SKM-1 treated with dmso at 0.1 percent for 144 hours (cell line): ENCODE measurements around the gene CC2D1A.

Experiments used
- DNase-seq: peaks from one replicate; lab custom pipeline; 2025; ENCODE audit not compliant: unreplicated experiment; lab: John Stamatoyannopoulos, UW

Gene CC2D1A

DNA sequence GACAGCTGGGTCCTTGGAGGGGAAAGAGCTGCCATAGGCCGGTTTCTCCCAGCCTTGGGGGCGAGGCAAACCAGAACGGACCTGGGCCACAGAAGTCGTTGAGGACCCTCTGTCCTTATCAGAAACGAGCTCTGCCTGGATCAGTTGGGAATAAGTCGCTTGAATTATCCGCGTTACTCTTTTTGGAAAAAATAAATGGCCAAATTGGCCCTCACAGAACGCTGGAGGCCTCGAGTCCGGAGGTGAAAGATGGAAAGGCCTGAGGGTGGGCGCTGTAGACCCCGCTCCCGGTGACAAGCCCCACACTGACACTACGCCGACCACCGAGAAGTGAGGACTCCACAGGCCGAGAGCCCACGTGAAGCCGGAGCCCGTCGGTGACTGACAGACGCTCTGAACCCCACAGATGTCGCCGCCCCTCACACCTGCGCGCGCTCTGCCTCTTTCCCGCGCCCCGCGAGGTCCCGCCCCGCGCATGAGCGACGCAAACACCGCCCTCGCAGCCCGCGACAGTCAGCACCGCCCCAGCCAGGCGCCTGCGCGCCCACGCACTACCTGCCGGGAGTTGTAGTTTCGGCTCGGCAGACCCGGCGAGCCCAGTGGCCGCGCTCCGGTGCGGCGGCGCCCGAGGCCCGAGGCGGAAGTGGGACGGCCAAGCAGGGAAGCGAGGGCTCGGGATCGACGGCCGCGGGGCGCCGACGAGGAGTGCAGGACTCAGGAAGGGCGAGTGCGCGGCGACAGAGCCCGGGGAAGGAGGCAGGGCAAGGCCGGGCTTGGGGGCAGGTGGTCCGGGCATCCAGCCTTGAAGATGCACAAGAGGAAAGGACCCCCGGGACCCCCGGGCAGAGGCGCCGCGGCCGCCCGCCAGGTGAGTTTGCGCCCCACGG lies at the start of gene CC2D1A, which contains the start of gene BRME1:
CC2D1A (plus strand) TSS at position 568 of the 887 bp plus-strand sequence; CDS start at position 809, 241 bp downstream.
BRME1 (minus strand) TSS at position 484 of the 887 bp plus-strand sequence. CDS start 1,225 bp downstream, outside the sequence.
- peak; percentile 89 for DNase-seq

DNA sequence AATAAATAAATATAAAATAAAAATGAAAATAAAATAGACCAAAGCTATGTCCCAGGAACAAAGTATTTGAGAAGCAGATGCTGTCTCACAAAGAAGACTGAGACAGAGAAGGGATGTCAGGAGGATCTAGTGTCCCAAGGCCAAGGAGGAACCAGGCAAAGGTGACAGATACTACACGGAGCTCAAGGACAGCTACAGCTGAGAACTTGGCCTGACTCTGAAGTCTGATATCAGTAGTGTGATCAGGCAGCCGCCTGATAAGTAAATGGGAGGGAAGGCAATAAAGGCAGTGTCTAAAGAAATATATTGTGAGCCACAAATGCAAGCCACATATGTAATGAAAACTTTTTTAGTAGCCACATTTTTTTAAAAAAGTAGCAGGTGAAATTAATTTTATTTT lies 49.5 kb upstream of the CC2D1A start:
- DNase-seq, result no peak

- no peak for DNase-seq
Observed at GRCh38 chr19:13859361-13859880, 46.6 kb upstream of the CC2D1A start.

DNA sequence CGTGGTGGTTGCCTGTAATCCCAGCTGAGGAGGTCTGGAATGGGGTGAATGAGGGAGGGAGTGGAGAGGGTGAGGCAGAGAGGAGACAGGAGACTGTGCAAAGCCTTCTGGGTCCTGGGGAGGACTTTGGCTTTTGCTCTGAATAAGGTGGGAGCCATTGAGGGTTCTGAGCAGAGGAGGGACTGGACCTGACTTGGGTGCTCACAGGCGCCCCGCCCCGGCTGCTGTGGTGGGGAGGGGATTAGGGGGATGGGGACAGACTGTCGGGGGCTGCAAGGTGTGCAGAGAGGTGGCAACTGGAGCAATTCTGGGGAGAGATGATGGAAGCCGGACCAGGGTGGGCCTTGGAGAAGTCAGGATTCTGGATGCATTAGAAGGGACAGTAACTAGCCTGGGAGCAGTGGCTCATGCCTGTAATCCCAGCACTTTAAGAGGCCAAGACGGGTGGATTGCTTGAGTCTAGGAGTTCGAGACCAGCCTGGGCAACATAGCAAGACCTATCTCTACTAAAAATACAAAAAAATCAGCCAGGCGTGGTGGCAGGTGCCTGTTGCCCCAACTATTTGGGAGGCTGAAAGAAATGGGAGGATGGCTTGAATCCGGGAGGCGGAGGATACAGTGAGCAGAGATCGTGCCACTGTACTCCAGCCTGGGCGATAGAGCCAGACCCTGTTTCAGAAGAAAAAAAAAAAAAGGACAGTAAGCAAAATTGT lies 45.2 kb upstream of the CC2D1A start:
- DNase-seq, result no peak

GRCh38 chr19:13861392-13861713 lies 44.6 kb upstream of the CC2D1A start:
- no peak for DNase-seq

DNA sequence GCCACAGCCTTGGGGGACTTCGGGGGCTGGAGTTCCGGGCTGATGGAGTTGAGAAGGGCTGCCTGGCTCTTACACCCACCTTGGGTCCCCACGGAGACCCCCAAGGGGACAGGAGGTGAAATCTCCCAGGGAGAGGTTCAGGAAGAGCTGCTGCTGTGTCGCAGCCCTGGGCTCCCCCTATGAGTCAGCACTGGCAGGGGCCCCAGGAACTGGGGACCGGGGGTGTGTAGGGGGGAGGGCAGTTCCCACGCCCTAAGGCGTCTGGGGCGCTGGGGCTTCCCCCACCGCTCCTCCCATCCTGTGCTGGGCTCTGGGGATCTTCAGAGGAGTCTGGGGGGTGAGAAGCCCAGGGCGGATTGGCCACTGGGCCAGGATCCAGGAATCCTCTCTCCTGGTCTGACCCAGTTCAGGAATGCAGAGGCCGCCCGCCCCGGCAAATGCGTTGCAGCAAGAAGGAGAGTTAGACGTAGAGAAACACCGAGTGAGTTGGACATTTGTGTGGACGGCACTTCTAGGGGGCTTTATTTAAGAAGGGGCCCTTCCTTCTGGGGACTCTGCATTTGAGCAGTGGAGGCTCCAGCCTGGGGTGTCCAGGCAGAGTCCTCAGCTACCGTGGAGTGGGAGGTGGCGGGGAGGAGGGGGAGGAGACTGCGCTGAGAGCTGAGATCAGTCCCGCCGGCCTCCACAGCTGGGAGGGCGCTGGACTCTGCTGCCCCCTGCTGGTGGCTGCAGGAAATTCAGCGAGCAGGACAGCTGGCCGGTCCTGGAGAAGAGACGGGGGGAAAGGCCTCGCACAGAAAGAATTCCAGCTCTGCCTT lies 44.1 kb upstream of the CC2D1A start:
- peak; percentile 77 for DNase-seq

DNA sequence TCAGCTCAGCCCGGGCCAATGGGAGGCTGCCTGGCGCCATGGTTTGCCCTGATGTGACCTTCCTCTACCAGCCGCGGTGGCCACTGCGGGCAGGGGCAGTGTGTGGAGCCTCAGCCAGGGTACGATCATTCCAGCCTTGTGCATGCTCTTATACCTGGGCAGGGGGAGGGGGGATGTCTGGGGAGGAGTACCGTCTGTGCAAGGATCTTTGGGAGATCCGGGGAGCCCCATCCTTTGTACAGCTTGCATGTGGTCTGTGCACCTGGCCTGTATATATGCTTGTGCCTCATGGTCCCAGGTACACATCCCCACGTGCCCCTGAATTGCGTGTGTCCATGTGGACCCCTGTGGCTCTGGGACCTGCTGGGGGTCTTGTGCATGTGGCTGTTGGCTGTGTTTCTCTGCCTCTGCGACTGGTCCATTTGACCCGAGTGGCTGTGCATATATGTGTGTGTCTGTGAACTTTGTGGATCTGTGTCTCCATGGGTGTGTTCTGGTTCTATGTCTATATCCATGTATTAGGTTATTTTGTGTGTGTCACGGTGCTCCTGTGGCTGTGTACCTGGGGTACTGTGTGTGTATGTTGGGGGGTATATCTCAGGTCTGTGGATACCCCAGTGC lies 41.8 kb upstream of the CC2D1A start:
- no peak for DNase-seq

DNA sequence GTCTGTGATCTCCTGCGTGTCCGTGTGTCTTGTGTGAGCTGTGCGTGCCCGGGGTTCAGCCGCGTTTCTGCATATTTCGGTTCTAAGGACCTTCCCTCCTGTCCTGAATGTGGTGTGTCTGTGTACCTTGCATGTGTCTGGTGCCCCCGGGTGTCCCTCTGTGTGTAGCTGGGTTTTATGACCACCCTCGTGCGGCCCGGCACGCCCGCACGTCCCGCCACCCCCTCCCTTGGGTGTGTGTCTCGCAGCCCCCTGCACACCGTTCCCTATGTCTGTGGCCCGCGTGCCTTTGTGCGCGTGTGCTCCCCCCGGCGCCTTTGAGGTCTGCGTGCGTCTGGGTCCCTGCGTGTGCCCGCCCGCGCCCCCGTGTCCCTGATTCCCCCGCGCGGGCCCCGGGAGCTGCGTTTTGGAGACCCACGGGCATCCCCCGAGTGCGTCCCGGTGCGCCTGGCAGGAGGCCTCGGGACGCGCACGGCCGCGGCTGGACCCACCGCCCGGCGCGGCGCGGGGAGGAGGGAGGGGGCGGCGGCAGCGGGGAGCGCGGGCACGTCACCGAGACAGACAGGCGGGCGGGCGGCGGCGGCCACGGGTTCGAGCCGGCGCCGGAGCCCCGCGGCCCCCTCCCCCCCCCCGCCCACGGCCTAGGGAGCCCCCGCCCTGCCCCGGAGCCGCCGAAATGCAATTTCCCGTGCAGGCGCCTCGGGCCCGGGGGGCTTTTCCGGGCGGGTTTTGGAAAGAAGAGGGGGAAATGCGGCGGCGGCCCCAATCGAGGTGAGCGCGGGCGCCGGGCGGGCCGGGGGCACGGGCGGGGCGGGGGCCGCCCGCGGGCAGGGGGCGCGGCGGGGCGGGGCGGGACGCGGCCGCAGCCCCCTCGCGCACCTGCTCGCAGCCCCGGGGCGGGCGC lies 41.1 kb upstream of the CC2D1A start:
- DNase-seq, result no peak

GRCh38 chr19:13865571-13866462 lies 40.2 kb upstream of the CC2D1A start:
- no peak for DNase-seq

DNA sequence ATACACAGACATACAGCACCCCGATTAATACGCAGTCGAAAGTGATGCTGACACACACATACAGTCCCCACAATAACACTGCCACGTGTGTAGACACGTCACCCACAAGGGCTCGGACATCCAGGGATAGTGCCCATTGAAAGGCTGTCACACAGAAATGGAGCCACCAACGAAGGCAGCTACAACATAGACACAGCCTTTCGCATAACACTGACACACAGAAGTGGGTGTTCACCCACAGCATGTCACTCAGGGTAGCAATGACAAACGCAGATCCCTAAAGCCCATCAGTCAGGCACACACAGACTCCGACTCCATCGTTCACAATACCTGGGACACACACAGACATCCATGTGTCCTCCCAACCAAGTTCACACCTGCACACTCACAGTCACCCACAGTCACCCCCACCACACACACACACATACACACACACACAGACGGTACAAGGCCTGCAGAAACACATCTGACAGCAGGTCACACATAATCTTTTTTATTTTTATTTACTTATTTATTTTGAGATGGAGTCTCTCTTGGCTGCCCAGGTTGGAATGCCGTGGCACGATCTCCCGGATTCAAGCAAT lies 39.4 kb upstream of the CC2D1A start:
- no peak for DNase-seq

DNA sequence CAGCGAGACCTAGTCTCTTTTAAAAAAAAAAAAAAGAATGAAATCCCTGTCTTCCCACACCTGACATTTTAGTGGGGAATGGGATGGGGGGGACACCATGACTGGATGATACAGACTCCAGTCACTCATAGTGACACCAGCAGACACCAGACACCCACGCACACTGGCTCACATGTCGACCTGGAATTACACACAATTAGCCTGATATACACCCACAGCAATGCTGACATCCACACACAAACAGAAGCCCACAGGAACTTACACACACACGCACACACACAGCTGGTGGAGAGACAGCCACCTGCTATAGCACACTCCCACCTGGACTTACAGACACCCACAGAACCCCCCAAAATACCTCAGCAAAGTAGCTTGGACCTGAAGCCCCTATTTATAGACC lies 37.3 kb upstream of the CC2D1A start:
- no peak for DNase-seq

GRCh38 chr19:13869281-13869680 lies 36.7 kb upstream of the CC2D1A start:
- DNase-seq, result no peak

DNA sequence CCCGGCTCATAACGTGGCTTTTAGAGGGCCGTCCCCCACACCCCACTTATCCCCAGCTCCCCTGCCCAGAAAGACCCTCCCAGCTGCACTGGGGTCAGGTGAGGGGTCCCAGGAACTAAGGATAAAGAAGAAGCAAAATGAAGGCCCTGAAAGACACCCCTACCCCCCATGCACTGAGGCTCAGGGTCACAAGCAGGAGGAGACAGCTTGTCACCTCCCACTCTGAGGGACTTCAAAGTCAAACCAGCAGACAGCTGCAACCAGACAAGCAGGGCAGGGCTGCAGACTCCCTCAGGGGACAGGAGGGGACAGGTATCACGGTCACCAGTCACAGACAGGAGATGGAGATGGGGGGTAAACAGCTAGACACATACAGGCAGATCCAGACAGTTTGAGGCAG lies 35.1 kb upstream of the CC2D1A start:
- DNase-seq, result no peak

DNA sequence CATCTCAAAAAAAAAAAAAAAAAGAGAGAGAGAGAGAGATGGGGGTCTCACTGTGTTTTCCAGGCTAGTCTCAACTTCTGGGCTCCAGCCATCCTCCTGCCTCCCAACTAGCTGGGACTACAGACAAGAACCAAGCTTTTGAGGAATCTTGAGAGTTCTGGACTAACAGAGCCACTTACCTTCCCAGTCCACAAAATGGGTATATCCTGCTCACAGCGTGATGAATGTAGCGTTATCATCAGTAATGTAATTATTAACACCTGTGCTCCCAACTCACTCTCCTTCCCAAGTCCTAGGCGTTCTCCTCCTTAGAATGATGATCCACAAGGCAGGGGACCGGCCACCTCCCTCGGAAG lies 33.7 kb upstream of the CC2D1A start:
- no peak for DNase-seq

GRCh38 chr19:13872695-13873389 lies 33.2 kb upstream of the CC2D1A start:
- no peak for DNase-seq

DNA sequence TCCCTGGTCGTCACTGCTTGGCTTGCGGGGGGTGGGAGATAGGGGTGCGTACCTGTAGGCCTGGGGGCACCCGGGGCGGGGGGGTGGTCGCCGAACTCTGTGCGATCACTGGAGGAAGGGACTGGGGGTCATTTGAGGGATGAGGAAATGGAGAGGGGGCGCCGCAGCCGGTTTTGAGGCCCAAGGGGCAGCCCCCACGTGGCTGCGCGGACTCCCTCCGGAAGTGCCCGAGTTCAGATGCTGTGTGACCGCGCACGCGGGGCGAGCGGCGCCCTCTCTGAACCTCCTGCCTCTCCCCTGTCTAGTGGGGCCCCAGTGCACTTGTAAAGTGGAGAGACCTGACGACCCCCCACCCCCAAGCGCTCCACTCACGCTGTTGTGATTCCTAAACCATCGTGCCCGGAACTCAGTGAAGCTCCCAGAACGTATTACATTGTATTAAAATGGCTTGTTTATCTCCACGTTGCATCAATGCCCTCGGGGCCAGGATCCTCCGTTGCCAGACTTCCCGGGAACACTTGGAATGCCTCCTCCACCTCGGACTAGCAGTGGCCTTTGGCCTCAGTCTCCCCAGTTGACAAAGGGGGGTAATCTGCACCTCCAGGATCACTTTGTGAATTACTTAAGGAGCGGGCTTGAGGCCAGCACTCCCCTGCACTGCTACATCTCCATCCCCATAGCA lies 32.0 kb upstream of the CC2D1A start:
- DNase-seq, result no peak

DNA sequence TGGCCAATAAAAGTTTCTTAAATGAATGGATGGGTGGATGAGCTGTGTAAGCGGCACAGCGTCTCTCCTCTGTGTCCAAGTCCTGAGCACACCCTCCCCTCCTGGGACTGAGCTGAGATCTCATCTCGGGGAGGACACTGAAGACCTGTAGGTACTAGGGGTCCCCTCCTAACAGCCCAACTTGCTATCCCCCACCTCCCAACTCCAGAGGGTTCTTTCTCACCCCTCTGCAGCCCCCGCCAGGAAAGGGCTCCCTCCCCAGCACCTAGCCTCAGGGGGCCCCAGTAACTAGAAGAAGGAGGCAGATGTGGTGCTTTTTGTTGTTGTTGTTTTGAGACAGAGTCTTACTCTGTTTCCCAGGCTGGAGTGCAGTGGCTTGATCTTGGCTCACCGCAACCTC lies 30.2 kb upstream of the CC2D1A start:
- DNase-seq, result no peak
